Activated effector memory CD4-positive, alpha-beta T cell treated with Interleukin-2 at 50 U/mL for 16 hours (primary cell): Measurements from ENCODE around the gene EHD1.

Experiments used
- DNase-seq: peaks from one replicate; pipeline ENCODE4 v3.0.0-alpha.2; 2020

EHD1 gene

GRCh38 chr11:64841592-64842365 lies 36.6 kb downstream of the EHD1 start:
- no peak for DNase-seq

GRCh38 chr11:64839887-64840782 lies 38.3 kb downstream of the EHD1 start:
- DNase-seq = no peak

- DNase-seq = no peak
Measured at GRCh38 chr11:64839335-64839734, 39.1 kb downstream of the EHD1 start.

GRCh38 chr11:64838600-64839334 lies 39.7 kb downstream of the EHD1 start:
- DNase-seq = no peak

- no peak for DNase-seq
Measured at GRCh38 chr11:64837887-64838351, 40.5 kb downstream of the EHD1 start.

- no peak for DNase-seq
Measured at GRCh38 chr11:64836448-64837072, 41.9 kb downstream of the EHD1 start.

GRCh38 chr11:64835616-64836447 lies 42.6 kb downstream of the EHD1 start:
- no peak for DNase-seq

- DNase-seq = no peak
Measured at GRCh38 chr11:64834723-64835615, 43.5 kb downstream of the EHD1 start.

- DNase-seq = no peak
Measured at GRCh38 chr11:64834031-64834722, 44.2 kb downstream of the EHD1 start.

GRCh38 chr11:64833509-64833908 lies 44.9 kb downstream of the EHD1 start:
- no peak for DNase-seq

GRCh38 chr11:64833198-64833502 lies 45.3 kb downstream of the EHD1 start:
- no peak for DNase-seq

- no peak for DNase-seq
Measured at GRCh38 chr11:64832467-64833197, 45.8 kb downstream of the EHD1 start.

- DNase-seq = no peak
Measured at GRCh38 chr11:64831411-64831891, 47.0 kb downstream of the EHD1 start.

GRCh38 chr11:64829536-64830251 lies 48.7 kb downstream of the EHD1 start:
- no peak for DNase-seq

GRCh38 chr11:64827451-64827839 lies 51.0 kb downstream of the EHD1 start:
- no peak for DNase-seq

GRCh38 chr11:64826578-64827450 lies 51.6 kb downstream of the EHD1 start:
- no peak for DNase-seq

- DNase-seq = no peak
Measured at GRCh38 chr11:64826062-64826461, 52.4 kb downstream of the EHD1 start.
